SKM-1 (cell line): ENCODE data around the gene SLC45A2.
"Not testable (repeated sequence)": the region's sequence is repeated elsewhere in the genome, so short reads cannot be mapped to it uniquely, and the experiment has no call there.

Source experiments
- DNase-seq: peaks from one replicate; lab custom pipeline; 2025; ENCODE audit not compliant: unreplicated experiment; lab: John Stamatoyannopoulos, UW

Gene SLC45A2

DNA sequence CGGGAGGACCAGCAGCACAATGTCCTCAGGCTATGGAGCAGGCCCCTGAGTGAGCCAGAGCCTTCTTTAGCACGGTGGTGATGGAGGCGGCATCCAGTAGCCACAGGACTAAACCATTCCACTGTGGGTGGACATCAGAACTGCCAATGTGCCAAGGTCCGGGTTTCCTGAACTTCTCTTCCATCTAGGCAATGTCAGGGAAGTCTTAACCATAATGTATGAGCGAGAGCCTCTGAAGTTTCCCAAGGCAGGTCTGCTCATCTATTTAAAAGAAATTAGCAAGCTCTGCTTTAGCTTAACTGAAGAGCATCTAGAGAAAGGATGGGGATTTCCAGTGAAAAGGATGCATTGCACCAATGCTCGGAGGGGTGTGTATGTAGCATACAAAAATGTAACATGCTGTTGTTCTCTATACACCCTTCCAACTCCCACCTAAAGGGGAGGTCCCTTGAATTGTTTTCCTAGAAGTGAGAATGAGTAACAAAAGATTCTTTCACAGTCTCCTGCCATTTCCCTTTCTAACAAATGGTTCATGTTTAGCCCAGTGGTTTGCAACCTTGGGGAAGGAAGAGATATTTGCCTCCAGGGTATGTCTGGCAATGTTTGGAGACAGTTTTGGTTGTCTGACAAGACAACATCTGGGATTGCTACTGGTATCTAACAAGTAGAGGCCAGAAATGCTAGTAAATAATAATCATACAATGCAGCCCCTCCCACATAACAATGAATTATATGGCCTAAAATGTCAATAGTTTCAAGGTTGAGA, 54.4 kb downstream of the SLC45A2 start:
- no peak for DNase-seq

GRCh38 chr5:33928283-33928682, 56.2 kb downstream of the SLC45A2 start:
- no peak for DNase-seq

- no peak for DNase-seq
Measured at GRCh38 chr5:33927685-33928084, 56.8 kb downstream of the SLC45A2 start.

- DNase-seq, result no peak
Measured at GRCh38 chr5:33925278-33925677, 59.2 kb downstream of the SLC45A2 start.

- DNase-seq, result no peak
Measured at GRCh38 chr5:33921002-33921401, 63.5 kb downstream of the SLC45A2 start.

GRCh38 chr5:33914844-33915243, 69.6 kb downstream of the SLC45A2 start:
- DNase-seq, result not testable (repeated sequence)

DNA sequence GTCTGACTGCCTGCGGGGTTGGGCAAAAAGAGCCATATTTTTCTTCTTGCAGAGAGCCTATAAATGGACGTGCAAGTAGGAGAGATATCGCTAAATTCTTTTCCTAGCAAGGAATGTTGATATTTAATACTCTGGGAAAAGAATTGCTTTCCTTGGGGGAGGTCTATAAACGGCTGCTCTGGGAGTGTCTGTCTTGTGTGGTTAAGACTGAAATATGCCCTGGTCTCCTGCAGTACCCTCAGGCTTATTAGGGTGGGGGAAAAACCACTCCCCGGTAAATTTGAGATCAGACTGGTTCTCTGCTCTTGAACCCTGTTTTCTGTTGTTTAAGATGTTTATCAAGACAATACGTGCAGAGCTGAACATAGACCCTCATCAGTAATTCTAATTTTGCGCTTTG, 78.2 kb downstream of the SLC45A2 start:
- not testable (repeated sequence) for DNase-seq

DNA sequence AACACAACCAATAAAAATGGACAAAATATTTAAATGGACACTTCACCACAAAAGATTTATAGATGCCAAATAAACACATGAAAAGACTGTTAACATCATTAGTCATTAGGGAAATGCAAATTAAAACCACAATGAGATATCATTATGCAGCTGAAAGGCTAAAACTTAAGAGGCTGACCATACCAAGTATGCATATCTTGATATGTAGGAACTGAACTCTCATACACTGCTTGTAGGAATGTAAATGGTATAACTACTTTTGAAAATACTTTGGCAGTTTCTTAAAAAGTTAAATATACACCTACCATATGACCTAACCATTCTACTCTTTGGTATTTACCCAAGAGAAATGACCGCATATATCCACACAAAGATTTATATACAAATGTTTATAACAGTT, 79.1 kb downstream of the SLC45A2 start:
- DNase-seq, result no peak

- no peak for DNase-seq
Measured at GRCh38 chr5:33903118-33903517, 81.4 kb downstream of the SLC45A2 start.

DNA sequence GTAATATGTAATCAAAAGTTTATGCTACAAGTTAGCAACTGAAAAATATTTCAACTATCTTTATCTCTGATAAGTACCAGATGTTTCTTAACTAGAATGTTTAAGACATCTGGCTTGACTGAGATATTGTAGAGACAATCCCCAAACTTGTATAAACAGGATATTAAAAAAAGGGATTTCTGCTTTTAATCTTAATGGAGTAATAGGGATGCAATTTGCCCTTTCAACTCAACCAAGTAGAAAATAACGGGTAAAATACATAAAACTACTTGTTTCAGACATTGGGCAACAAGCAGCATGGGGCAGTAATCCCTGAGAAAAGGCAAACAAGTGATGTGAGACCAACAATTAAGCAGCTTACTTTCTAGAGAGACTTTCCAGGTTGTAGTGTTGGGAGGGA, 83.3 kb downstream of the SLC45A2 start:
- DNase-seq, result no peak
